Measurements from ENCODE around the gene MBNL1.
A peak's percentile ranks its signal among the peaks of the same experiment; 100 is the strongest.

Gene MBNL1

GRCh38 chr3:152258448-152259393, 10.0 kb upstream of the MBNL1 start:
- TF ChIP-seq ISL1 (CRISPR knock-in tag; IDR thresholded peaks at IDR 0.05) (0 out of 2 replicates have a peak, but pooled peaks have one; percentile 22), POU6F1 (CRISPR knock-in tag; IDR thresholded peaks at IDR 0.05; ENCODE audit: borderline replicate concordance, low read depth) (no peak), ZFP30 (CRISPR knock-in tag; IDR thresholded peaks at IDR 0.05) (no peak), PPARA (CRISPR knock-in tag; IDR thresholded peaks at IDR 0.05; ENCODE audit: borderline replicate concordance) (no peak)
- peak; percentile 97 for ATAC-seq

GRCh38 chr3:152259468-152259867, 9.3 kb upstream of the MBNL1 start:
- no peak for TF ChIP-seq ZNF70 (CRISPR knock-in tag; IDR thresholded peaks at IDR 0.05)
- TF ChIP-seq TOX (CRISPR knock-in tag; IDR thresholded peaks at IDR 0.05; ENCODE audit: borderline replicate concordance), result no peak
- TF ChIP-seq ZFP3 (CRISPR knock-in tag; IDR thresholded peaks at IDR 0.05), result no peak
- TF ChIP-seq SNAI2 (CRISPR knock-in tag; IDR thresholded peaks at IDR 0.05), result no peak
- TF ChIP-seq PATZ1 (CRISPR knock-in tag; IDR thresholded peaks at IDR 0.05; ENCODE audit: borderline replicate concordance), result no peak
- TF ChIP-seq ZNF8 (CRISPR knock-in tag; IDR thresholded peaks at IDR 0.05), result no peak
- no peak for TF ChIP-seq TCF4 (CRISPR knock-in tag; IDR thresholded peaks at IDR 0.05; ENCODE audit: borderline replicate concordance)
- TF ChIP-seq ZC3H10 (CRISPR knock-in tag; IDR thresholded peaks at IDR 0.05), result no peak
- TF ChIP-seq TSHZ2 (CRISPR knock-in tag; IDR thresholded peaks at IDR 0.05), result no peak
- no peak for TF ChIP-seq GLIS3 (CRISPR knock-in tag; IDR thresholded peaks at IDR 0.05)
- no peak for TF ChIP-seq BACH2 (CRISPR knock-in tag; IDR thresholded peaks at IDR 0.05; ENCODE audit: borderline replicate concordance)
- TF ChIP-seq ZNF565 (CRISPR knock-in tag; conservative IDR thresholded peaks at IDR 0.05; ENCODE audit: low read depth), result no peak
- TF ChIP-seq ARNTL (CRISPR knock-in tag; IDR thresholded peaks at IDR 0.05; ENCODE audit: borderline replicate concordance, low read depth), result no peak
- TF ChIP-seq CREB5 (CRISPR knock-in tag; IDR thresholded peaks at IDR 0.05; ENCODE audit: low read depth), result no peak
- no peak for TF ChIP-seq PPARA (CRISPR knock-in tag; IDR thresholded peaks at IDR 0.05; ENCODE audit: borderline replicate concordance)
- TF ChIP-seq CSDC2 (CRISPR knock-in tag; IDR thresholded peaks at IDR 0.05), result no peak
- TF ChIP-seq ISL1 (CRISPR knock-in tag; IDR thresholded peaks at IDR 0.05), result no peak
- no peak for TF ChIP-seq ESRRG (CRISPR knock-in tag; IDR thresholded peaks at IDR 0.05)
- no peak for TF ChIP-seq CSRNP3 (CRISPR knock-in tag; IDR thresholded peaks at IDR 0.05)
- ATAC-seq, result no peak
